NCI-H2081 (cell line): Measurements from ENCODE around the gene CAPN10.
"Not testable (repeated sequence)": the region's sequence is repeated elsewhere in the genome, so short reads cannot be mapped to it uniquely, and the experiment has no call there.

Source experiments
- DNase-seq, 2 experiments: peaks; one replicate each; lab custom pipeline; 2025; lab: John Stamatoyannopoulos, UW

Gene CAPN10

GRCh38 chr2:240602266-240603050, 15.9 kb downstream of the CAPN10 start:
- DNase-seq, result no peak

GRCh38 chr2:240603081-240603835, 16.7 kb downstream of the CAPN10 start:
- no peak for DNase-seq

- DNase-seq, result no peak
These were observed 17.3 kb downstream of the CAPN10 start for GRCh38 chr2:240603846-240604245.

- no peak for DNase-seq
These were observed 17.9 kb downstream of the CAPN10 start for GRCh38 chr2:240604291-240604938.

- DNase-seq, result no peak
These were observed 18.6 kb downstream of the CAPN10 start for GRCh38 chr2:240604939-240605716.

GRCh38 chr2:240605867-240606743, 19.6 kb downstream of the CAPN10 start:
- DNase-seq, result no peak

- DNase-seq, result no peak
These were observed 25.2 kb downstream of the CAPN10 start for GRCh38 chr2:240611601-240612210.

GRCh38 chr2:240613781-240614180, 27.2 kb downstream of the CAPN10 start:
- no peak for DNase-seq

- no peak for DNase-seq
These were observed 27.9 kb downstream of the CAPN10 start for GRCh38 chr2:240614391-240614790.

- DNase-seq, result no peak
These were observed 28.9 kb downstream of the CAPN10 start for GRCh38 chr2:240615396-240615795.

- no peak for DNase-seq
These were observed 29.4 kb downstream of the CAPN10 start for GRCh38 chr2:240615820-240616547.

- DNase-seq, result not testable (repeated sequence)
These were observed 30.5 kb downstream of the CAPN10 start for GRCh38 chr2:240616860-240617666.

- DNase-seq, result no peak
These were observed 32.2 kb downstream of the CAPN10 start for GRCh38 chr2:240618776-240619175.

- no peak for DNase-seq
These were observed 33.1 kb downstream of the CAPN10 start for GRCh38 chr2:240619506-240620148.

GRCh38 chr2:240620149-240620731, 33.7 kb downstream of the CAPN10 start:
- no peak for DNase-seq

GRCh38 chr2:240620859-240621258, 34.3 kb downstream of the CAPN10 start:
- DNase-seq, result no peak

- DNase-seq, result no peak
These were observed 35.5 kb downstream of the CAPN10 start for GRCh38 chr2:240622060-240622411.
